Measurements from ENCODE around the gene FARSA.
"Not testable (repeated sequence)": the region's sequence is repeated elsewhere in the genome, so short reads cannot be mapped to it uniquely, and the experiment has no call there.

The FARSA gene

DNA sequence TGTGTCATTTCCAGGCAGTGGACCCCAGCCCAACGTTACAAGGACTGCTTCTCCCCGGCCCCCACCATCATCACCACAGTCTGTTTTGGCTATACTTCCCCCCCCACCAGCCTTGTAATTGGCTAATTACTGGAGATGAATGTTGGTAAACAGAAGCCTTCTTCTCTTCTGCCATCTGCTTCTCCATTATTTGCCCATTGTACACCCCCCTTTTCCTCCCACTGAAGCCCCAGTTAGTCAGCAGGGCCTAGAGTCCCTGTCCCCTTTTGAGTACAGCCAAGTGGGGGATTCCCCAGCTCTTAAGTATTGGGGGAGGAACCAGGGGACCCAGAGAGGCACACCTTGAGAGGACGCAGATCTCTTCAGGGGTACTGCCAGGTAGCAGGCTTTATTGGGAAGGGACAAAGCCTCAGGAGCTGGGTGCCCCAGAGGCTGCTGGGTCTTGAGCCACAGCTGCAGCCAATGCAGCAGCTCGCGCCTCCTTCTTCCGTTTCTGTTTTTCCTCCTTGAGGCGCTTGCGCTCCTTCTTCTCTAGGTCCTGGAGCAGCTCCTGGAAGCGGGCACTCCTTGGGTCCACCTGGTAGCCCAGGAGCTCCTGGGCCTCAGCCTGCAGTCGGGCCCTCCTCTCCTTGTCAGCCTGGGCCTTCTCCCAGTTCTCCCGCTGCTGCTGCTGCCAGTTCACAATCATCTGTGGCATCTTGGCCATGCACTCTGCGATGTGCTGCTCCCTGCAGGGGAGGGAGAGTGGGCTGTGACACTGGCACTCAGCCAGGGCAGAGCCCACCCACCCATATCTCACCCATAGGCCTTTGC is 20.5 kb upstream of the FARSA start:
- DNase-seq (ENCODE audit: low read depth) = no peak

DNA sequence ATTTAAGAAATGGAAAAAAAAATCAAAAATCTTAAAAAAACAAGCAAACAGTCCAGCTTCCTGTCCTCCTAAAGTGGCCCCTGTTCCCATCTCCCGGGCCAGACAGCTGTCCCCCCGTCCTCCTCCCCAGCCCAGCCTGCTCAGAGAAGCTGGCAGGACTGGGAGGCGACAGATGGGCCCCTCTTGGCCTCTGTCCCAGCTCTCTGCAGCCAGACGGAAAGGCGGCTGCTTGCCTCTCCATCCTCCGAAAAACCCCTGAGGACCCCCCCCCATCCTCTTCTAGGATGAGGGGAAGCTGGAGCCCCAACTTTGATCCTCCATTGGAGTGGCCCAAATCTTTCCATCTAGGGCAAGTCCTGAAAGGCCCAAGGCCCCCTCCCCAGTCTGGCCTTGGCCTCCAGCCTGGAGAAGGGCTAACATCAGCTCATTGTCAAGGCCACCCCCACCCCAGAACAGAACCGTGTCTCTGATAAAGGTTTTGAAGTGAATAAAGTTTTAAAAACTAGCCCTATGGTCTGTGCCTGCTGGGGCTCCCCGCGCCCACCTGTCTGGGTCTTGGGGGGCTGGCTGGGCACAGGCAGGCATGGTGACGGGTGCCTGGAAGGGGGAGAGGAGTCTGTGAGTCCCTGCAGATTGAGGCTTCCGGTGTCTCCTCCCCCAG is 19.8 kb upstream of the FARSA start:
- no peak for DNase-seq (ENCODE audit: low read depth)

DNA sequence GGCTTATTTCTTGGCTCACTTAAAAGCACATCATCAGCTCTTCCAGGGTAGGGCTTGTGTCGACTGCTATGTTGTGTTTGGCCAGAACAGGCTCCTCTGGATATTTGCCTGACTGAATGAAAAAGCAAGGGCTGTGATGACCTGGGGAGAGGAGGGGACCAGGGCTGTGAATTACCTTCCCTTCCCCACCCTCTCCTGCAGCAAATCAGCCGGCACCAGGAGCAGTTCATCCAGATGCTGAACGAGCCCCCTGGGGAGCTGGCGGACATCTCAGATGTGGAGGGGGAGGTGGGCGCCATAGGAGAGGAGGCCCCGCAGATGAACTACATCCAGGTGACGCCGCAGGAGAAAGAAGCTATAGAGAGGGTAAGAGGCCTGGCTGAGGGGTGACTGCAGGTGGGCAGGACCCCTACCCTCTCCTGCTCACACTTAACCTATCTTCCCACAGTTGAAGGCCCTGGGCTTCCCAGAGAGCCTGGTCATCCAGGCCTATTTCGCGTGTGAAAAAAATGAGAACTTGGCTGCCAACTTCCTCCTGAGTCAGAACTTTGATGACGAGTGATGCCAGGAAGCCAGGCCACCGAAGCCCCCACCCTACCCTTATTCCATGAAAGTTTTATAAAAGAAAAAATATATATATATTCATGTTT is 19.1 kb upstream of the FARSA start:
- DNase-seq (ENCODE audit: low read depth) = peak; percentile 88

DNA sequence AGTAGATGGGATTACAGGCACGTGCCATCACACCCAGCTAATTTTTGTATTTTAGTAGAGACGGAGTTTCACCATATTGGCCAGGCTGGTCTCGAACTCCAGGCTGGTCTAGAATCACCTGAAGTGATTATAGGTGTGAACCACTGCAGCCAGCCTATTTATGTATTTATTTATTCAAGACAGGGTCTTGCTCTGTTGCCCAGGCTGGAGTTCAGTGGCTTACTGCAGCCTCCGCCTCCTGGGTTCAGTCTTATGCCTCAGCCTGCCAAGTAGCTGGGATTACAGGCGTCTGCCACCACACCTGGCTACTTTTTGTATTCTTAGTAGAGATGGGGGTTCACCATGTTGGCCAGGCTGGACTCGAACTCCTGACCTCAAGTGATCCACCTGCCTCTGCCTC is 18.5 kb upstream of the FARSA start:
- not testable (repeated sequence) for DNase-seq (ENCODE audit: low read depth)

DNA sequence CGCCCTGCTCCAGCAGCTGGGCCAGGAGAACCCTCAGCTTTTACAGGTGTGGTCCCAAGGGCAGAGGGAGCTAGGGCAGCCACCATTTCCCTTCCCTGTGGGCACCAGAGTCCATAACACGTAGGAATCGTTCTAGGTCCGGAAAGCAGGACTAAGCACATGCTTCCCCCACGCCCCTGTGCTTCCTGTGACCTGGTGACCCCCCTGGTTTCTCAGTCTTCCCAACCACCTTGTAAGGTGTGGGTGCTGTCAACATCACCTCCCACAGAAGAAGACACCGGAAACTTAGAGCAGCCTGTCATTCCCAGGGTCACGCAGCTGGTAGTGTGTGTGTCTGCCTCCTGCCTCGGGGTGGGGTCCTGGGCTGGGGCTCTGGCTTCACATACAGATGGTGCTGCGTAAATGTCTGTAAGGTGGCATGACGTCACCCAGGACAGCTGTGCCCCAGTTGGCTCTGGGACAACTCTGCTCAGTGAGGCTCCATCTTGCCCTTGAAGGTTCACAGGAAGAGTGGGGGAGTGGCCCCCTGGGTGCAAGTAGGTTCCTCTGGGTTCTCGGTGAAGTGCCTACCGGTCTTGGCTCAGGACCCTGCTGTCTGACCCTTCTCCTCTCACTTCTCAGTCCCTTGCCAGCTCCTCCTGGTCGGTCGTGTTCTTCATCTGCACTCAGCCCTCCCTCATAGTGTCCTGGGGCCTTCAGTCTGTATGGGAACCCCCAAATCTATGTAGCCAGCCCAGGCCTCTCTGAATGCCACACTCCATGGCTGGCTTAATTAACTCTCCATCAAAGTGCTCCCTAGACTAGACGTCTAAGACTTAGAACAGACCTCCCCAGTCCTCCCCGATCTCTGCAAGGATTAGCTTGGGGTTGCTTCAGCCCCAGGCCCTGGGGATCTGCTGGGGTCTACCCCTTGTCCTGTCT is 16.1 kb upstream of the FARSA start:
- no peak for DNase-seq (ENCODE audit: low read depth)

DNA sequence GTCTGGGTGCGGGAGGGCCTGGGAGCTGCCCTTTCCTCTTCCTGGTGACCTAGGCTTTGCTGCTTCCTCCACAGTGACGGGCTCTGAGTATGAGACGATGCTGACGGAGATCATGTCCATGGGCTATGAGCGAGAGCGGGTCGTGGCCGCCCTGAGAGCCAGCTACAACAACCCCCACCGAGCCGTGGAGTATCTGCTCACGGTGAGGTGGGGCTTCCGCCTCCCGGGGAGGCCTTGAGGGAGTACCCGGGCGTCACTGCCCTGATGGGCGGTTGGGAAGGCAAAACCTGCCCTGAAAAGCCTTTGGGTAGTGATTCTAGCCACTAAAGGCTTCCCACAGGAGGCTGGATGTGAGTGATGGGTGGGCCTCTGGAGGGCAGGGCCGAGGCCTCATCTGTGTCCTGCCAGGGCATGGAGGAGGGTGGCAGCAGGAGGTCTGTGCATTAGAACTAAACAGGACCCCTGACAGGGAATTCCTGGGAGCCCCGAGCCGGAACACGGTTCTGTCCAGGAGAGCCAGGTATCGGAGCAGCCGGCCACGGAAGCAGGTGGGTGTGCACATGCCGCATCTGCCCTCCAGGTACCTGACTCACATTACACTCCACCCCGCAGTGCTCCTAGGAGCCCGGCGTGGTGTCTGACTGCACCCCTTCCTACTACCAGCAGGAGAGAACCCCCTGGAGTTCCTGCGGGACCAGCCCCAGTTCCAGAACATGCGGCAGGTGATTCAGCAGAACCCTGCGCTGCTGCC is 15.3 kb upstream of the FARSA start:
- no peak for DNase-seq (ENCODE audit: low read depth)

DNA sequence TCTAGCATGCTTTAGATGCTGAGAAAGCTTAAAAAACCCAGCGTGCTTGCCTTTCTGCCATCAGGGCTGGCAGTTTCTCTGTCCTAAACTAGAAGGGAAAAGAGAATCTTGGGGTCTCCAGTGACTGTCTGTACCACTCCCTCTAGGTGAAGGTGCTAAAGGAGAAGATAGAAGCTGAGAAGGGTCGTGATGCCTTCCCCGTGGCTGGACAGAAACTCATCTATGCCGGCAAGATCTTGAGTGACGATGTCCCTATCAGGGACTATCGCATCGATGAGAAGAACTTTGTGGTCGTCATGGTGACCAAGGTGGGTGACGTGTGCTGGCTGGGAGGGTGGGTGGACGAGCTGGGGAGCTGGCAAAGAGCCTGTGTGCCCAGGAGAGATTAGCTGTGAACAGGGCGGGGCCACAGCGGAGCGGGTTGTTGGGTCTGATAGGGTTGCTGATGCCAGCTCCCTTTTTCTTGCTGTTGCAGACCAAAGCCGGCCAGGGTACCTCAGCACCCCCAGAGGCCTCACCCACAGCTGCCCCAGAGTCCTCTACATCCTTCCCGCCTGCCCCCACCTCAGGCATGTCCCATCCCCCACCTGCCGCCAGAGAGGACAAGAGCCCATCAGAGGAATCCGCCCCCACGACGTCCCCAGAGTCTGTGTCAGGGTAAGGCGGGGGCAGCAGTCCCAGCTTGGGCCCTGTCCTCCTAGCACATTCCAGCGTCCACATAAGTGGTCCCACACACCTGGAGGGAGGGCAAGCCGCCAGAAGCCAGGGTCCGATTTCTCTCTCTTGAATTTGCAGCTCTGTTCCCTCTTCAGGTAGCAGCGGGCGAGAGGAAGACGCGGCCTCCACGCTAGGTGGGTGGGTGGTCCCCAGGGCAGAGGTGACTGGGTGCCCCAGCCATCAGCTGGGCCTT is 14.4 kb upstream of the FARSA start:
- no peak for DNase-seq (ENCODE audit: low read depth)

DNA sequence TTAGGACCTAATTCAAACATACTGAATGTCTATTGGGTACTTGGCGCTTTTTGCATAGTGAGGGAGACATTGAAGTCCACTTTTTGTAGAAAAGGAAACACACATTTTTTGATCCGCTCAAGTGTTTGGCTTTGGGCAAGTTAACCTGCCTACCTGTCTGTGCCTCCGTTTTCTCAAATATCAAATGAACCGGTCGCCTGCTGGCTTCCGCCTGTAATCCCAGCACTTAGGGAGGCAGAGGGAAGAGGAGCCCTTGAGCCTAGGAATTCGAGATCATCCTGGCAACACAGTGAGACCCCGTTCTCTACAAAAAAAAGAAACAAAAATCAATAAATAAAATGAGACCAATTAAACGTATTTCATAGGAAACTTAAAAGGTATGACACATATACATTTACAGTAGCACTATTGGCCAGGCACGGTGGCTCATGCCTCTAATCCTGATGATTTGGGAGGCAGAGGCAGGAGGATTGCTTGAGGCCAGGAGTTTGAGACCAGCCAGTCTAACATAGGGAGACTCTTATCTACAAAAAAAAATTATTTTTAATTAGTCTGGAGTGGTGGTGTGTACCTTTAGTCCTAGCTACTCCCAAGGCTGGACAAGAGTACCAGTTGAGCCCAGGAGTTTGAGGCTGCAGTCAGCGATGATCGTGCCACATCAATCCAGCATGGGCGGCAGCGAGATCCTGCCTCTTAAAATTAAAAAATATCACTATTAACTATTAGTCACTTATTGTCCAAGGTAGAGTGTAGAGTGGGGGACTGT is 13.4 kb upstream of the FARSA start:
- DNase-seq (ENCODE audit: low read depth) = no peak

DNA sequence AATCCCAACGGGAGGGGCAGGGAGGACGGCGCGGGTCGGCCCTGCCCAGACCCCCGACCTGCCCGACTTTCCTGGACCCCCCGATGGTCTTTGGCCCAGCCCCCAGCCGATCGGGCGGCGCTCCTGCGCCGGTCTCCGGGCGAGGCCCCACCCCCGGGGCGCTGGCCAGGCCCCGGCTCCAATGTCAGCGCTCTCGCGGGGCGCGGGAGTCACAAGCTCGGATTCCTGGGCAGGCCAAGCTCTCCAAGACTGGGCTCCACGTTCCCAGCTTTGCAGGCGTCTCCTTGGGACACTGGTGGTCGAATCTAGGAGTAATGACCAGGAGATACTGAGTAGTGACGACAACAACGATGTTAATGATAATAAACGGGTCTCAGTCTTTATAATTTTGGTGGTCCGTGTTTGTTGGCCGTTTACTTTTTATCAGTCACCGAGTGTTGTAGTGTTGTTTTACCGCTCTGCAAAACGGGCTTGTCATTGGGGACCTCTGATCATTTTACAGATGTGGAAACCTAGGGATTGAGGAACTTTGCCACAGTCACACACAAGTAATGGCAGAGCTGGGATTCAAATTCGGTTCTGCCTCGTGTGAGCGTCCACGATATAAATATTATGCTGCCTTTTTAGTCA is 12.7 kb upstream of the FARSA start:
- DNase-seq (ENCODE audit: low read depth) = peak; percentile 62

DNA sequence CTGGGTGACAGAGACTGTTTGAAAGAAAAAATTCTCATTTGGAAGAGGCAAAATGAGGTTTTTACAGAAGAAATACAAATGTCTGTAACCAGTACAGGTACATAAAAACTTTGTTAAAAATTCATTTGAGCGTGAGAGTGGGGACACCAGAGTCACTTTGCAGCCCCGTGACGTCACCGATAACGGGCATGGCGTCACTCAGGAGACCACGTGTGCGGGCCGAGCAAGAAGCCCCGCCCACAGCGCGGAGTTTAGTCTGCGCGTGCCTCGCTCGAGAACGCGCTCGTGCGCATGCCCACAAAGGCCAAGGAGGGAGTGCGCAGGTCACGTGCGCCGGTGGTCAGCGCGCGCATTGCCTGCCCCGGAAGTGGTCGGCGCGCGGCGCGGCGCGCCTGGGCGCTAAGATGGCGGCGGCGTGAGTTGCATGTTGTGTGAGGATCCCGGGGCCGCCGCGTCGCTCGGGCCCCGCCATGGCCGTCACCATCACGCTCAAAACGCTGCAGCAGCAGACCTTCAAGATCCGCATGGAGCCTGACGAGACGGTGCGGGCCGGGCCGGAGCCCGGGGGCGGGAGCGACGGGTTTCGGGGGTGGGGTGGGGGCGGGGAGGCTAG is 12.1 kb upstream of the FARSA start, which contains the start of gene RAD23A:
RAD23A (plus strand) TSS at position 384 of the 613 bp plus-strand sequence; CDS start at position 471, 87 bp downstream.
- DNase-seq (ENCODE audit: low read depth) = peak; percentile 95

DNA sequence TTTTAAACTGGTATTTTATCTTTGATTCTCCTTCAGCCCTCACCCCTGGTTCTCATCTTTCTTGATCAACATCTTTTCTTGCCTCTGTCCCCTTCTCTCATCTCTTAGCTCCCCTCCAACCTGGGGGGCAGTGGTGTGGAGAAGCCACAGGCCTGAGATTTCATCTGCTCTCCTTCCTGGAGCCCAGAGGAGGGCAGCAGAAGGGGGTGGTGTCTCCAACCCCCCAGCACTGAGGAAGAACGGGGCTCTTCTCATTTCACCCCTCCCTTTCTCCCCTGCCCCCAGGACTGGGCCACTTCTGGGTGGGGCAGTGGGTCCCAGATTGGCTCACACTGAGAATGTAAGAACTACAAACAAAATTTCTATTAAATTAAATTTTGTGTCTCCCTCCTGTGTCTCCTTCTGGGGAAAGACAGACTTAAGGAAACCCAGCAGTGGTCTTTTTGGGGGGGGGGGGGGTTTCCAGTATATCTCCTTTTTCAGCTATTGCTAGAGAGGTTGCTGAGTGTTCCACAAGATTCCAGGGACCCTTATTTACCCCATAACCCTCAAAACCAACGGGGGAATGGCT is 10.7 kb upstream of the FARSA start:
- DNase-seq (ENCODE audit: low read depth) = no peak

DNA sequence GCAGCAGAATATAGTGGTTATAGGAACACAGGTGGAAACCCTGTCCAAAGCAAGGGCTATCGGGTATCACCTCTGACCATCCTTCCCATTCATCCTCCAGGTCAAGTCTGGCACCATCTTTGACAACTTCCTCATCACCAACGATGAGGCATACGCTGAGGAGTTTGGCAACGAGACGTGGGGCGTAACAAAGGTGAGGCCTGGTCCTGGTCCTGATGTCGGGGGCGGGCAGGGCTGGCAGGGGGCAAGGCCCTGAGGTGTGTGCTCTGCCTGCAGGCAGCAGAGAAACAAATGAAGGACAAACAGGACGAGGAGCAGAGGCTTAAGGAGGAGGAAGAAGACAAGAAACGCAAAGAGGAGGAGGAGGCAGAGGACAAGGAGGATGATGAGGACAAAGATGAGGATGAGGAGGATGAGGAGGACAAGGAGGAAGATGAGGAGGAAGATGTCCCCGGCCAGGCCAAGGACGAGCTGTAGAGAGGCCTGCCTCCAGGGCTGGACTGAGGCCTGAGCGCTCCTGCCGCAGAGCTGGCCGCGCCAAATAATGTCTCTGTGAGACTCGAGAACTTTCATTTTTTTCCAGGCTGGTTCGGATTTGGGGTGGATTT is 10.0 kb upstream of the FARSA start:
- no peak for DNase-seq (ENCODE audit: low read depth)

DNA sequence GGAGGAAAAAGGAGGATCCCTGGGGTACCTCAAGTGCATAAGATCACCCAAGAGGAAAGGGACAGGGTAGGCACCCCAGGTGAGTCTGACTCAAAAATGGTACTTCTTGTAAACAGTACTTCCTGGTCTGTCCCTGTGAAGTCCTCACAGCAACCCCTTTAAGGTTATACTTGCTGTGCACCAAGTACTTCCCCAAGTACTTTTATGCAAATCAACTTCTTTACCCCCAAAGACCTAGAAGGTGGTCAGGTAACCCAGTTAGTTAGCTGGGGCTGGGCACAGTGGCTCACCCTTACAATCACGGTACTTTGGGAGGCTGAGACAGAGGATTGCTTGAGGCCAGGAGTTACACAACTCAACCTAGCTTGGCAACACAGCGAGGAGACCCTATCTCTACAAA is 7.4 kb upstream of the FARSA start:
- no peak for DNase-seq (ENCODE audit: low read depth)

DNA sequence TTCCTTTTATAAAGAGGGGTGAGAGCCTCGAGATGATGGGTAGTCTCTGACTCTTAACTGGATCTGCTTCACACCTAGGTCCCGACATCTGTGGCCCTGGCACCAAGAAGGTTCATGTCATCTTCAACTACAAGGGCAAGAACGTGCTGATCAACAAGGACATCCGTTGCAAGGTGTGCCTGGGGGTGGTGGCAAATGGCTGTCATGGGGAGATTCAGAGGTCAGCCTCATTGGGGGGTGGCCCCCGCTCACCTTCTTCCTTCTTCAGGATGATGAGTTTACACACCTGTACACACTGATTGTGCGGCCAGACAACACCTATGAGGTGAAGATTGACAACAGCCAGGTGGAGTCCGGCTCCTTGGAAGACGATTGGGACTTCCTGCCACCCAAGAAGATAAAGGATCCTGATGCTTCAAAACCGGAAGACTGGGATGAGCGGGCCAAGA is 6.5 kb upstream of the FARSA start:
- no peak for DNase-seq (ENCODE audit: low read depth)

DNA sequence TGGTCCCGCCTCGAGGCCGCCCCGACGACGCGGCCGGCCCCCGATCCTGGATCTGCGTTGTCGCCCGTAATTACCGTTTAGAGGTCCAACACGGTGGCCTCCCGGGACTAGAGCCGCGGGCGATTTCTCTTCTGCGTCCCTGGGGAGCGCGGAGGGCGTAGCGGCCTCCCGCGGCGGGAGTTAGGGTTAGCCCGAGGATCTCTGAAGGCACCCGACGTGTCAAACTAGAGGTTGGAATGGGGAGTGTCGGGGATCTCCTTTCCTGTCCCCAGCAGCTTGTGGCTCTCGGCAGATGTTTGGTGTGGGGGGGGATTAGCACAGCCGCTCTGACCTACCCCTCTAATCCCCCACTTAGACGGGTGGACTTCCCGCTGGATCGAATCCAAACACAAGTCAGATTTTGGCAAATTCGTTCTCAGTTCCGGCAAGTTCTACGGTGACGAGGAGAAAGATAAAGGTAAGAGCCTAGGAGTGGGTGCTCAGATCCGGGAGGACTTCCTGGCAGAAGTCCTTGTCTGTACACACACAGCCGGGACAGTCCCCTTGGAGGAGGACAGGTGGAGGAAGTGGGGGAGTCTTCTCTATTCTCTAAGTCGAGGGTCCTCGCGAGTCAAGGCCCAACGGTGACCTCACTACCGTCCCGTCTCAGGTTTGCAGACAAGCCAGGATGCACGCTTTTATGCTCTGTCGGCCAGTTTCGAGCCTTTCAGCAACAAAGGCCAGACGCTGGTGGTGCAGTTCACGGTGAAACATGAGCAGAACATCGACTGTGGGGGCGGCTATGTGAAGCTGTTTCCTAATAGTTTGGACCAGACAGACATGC is 5.5 kb upstream of the FARSA start:
- no peak for DNase-seq (ENCODE audit: low read depth)

DNA sequence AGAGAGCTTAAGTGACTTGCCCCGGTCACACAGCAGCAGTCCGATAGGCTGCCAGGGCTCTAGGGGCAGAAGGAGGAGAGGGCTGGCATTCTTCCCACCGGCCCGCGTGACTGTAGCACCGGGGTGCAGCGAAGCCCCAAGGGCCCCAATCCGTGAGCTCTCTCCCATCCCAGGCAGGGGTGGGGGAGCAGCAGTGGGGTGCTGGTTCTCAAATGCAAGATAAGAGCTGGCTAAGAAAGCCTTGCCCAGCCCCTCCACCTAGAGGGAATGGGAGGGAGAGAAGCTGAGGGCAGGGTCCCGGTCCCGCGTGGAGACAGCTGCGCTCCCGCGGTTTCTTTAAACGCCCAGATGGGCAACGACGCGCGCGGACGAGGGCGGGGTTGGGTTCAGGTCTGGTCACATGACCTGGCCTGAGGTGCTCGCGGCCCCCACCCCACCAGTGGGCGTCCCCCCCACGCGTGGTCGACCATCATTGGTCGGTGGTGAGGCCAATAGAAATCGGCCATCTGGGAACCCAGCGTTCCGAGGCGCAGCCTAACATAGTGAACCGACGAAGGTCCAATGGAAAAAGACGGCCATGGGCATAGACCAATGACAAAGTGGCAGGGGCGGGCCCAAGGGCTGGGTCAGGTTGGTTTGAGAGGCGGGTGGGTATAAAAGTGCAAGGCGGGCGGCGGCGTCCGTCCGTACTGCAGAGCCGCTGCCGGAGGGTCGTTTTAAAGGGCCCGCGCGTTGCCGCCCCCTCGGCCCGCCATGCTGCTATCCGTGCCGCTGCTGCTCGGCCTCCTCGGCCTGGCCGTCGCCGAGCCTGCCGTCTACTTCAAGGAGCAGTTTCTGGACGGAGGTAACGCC is 4.6 kb upstream of the FARSA start, which contains the start of gene CALR:
CALR (plus strand) TSS at position 683 of the 852 bp plus-strand sequence; CDS start at position 754, 71 bp downstream.
- peak; percentile 99 for DNase-seq (ENCODE audit: low read depth)

Data from stromal cell of bone marrow (primary cell).